ENCODE measurements around the gene TAMALIN.

GRCh38 chr12:52046859-52047258, 40.1 kb downstream of the TAMALIN start:
- TF ChIP-seq CTCF (IDR thresholded peaks at IDR 0.05) (no peak), POLR2A (IDR thresholded peaks at IDR 0.05) (no peak)

Measured in thyroid gland (tissue), 4 donors.